GM12891 (cell line): ENCODE results near the gene SLC4A3.

Experiments used
- POLR2AphosphoS5 ChIP-seq: IDR thresholded peaks from 2 replicates; pipeline ENCODE4 v1.6.1; 2011; ENCODE audit warnings: low read depth, low read length, control low read depth
- TAF1 ChIP-seq: IDR thresholded peaks from 2 replicates; pipeline ENCODE4 v1.6.1; 2011; ENCODE audit warnings: low read depth, low read length, control low read depth

- TF ChIP-seq TAF1, result no peak
- TF ChIP-seq POLR2AphosphoS5, result no peak
These were observed 51.6 kb downstream of the SLC4A3 start for GRCh38 chr2:219679041-219679440.
